Head of caudate nucleus (tissue), 42 donors: Measurements from ENCODE around the gene GLRX2.

Source experiments
- DNase-seq, 42 donors: peaks; one replicate each; pipeline versions ENCODE4 v3.0.0 to v3.0.0-alpha.2; 2020 to 2021; ENCODE audit warnings: mixed read lengths in 7 of 42
- intact Hi-C: fragments of 100-400 bp; cut with DNase I; formaldehyde crosslinking; loops from one replicate; pipeline ENCODE4 v1.15.0; 2022

Gene GLRX2

DNA sequence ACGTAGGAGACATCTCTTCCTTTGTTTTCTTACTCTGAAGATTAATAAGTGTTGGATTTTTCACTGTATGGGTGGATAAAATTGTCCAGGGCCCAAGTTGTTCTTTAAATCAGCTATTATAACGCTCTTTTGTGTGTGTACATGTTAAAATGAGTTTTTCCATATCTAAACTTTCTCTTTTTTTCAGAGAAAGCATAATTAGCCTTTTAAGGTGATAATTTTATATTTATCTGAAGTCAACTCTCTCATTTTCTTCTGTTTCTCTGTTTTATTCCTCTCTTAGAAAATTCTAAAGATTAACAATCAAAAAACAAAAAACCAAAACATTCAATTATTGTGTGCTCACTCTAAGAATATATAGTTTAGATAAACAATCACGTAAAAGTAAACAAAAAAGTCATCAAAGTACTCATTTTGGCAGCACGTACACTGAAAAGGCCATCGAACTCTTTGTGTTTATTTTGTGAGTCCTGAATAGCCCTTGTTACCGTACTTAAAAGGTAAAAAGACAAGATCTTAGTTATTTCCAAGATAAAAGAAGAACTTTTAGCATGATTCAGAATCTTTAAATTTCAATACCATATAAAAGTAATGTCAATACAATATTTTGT lies 9.4 kb upstream of the GLRX2 start:
- intact Hi-C loops, result no loop called here
- no peak for DNase-seq

DNA sequence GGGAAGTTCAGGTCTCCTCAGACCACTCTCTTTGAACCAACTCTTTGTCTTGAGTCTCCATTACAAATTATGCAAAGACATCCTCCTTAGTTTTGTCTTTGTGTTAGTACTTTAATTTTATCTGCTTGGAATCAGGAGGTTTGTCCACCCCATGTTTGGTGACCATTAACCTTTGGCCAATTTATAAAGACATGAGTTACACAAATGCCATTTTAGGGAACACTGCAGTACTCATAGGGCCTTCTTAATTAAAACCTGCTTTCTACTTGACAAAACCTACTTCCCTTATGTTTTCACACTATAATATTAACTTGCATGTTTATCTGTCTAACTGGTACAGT lies 8.7 kb upstream of the GLRX2 start:
- no peak for DNase-seq
- intact Hi-C loops, result no loop called here

DNA sequence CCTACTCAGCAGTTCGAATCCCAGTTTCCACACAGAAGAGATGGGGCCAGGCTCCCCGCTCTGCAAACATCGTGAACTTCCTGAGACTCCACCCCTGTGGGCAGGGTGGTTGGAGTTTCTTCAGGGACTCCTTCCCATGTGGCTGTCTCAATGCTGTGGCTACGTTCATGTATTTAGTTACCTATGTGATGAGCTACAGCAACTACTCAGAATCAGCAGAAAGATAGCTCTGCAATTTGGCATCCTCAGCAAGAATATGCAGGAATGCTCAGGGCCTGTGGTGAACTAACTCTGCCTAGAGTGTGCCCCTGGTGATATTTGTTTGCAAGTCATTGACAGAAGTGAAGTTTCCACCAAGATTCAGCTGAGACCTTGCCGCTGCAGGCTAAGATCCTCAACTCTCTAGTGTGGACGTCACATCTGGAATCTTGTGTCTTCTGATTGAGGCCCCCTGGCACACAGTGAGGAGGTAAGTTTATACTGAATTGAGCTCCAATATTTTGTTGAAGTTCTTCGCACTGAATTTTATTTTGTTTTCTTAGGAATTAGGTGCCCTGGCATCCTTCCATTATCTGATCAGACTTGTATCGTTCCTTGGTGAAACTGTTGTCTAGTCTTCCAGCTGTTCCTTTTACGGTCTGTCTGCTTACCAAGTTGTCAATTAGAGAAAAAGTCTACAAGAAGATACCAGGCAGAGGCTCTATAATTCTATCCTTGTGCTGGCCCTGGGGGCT lies 8.2 kb upstream of the GLRX2 start:
- intact Hi-C loops, result no loop called here
- DNase-seq, result no peak

DNA sequence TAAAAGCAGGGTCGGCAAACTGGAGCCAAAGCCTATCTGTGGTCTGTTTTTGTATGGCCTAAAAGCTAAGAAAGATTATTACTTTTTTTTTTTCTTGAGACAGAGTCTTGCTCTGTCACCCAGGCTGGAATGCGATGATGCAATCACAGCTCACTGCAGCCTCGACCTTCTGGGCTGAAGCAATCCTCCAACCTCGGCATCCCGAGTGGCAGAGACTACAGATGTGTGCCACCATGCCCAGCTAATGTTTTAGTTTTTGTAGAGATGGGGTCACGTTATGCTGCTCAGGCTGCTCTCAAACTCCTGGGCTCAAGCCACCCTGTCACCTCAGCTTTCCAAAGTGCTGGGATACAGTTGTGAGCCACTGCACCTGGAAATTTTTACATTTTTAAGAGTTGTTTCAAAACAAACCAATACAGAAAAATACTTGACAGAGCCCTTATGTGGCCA lies 6.5 kb upstream of the GLRX2 start:
- intact Hi-C loops, result no loop called here
- DNase-seq, result no peak

DNA sequence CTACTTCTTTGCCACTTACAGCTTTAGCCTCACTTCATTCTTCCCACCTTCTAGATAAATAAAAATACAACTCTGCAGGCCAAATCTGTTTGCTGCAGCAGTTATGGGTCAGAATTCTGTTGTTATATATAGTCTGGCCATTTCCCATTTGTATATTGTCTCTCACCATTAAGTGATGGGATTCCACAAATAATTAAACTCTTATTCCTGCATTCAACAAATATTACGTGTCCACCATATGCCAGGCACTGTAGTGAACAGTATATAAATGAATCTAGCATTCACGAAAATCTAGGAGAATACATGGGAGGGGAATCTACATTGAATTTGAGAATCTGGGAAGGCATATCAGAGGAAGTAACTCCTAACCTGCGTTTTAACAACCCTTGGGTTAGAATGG lies 5.7 kb upstream of the GLRX2 start:
- intact Hi-C loops, result no loop called here
- DNase-seq, result no peak

DNA sequence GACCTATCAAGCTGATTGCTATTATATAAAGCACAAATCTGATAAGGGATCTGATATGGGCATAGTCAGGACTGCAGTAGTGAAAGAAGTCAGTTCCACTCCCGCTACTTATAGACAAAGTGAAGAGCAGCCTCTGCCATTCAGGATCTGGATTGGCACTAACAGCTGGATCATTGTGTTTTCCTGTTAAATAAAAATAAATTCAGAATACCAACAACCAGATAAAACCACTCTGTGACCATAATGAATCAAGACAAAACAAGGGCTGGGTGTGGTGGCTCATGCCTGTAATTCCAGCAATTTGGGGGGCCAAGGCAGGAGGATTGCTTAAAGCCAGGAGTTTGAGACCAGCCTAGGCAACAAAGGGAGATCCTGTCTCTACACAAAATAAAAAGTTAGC lies 5.0 kb upstream of the GLRX2 start:
- intact Hi-C loops, result no loop called here
- no peak for DNase-seq

DNA sequence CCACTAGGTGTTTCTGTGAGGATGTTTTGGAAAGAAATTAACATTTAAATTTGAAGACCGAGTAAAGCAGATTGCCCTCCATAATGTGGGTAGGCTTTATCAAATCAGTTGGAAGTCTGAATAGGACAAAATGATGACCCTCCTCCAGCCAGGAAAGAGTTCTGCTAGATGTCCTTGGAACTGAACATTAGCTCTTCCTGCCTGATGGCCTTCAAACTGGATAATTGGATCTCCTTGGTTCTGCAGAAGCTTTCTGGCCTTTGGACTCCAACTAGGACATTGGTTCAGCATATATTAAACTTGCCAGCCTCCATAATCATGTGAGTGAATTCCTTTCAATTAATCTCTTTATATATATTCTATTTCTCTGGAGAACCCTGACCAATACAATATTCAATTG lies 4.4 kb upstream of the GLRX2 start:
- intact Hi-C loops, result loop anchor here (5.0 kb wide), 1 partner anchor 47 kb away; no protein-coding TSS in a partner anchor
- DNase-seq, result no peak

DNA sequence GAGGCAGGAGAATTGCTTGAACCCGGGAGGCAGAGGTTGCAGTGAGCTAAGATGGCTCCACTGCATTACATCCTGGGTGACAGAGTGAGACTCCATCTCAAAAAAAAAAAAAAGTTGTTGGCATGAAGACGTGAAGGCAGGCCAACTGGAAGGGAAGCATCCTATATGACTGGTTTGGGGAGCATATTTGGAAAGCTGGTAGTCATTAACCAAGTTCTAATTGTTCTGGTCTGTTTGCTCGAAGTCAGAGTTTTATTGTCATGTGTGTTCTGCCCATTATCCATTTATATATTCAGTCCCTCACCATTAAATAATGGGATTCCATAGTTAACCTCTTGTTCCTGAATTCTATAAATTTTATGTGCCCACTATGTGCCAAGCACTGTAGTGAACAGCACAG lies 3.3 kb upstream of the GLRX2 start:
- intact Hi-C loops, result loop anchor here (5.0 kb wide), 1 partner anchor 46 kb away; no protein-coding TSS in a partner anchor
- no peak for DNase-seq

DNA sequence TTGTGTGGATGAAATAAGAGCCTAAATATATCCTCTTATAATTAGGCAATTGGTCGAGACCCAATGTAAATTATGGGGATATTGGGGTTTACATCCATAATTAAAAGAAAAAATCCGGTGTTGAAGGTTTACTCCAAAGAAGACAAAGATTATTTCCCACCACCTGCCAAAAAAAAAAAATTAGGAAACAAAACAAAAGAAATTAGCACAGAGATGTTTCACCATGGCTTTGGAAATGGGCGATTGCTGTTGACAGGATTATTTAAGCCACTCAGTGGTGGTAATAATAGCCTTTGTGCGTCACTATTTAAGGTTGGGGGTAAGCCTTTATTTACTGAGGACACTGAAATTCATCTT lies 585 bp upstream of the GLRX2 start:
- intact Hi-C loops, result loop anchor here (5.0 kb wide), 1 partner anchor 43 kb away; no protein-coding TSS in a partner anchor
- no peak for DNase-seq

DNA sequence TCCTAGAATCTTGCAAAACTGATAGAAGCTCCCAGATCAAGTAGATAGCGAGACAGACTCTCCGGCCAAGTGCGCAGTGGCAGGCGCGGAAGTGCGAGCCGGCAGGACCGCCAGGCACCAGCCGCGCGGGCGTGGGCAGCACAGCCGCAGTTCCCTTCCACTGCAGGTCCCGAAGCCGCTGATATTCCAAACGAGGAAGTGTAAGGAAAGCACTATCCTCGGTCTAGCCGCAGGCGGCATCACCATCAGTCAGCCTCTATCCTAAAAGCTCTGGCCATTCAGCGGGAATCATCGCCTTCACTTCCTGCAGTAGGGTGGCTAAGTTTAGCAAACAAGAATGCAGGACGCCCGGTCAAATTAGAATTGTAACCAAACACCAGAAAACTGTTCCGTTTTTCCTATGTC lies 710 bp downstream of the GLRX2 start:
- intact Hi-C loops, result no loop called here
- DNase-seq, result peak in 39 of 42 donors; percentile 25 to 72 (median 49)

DNA sequence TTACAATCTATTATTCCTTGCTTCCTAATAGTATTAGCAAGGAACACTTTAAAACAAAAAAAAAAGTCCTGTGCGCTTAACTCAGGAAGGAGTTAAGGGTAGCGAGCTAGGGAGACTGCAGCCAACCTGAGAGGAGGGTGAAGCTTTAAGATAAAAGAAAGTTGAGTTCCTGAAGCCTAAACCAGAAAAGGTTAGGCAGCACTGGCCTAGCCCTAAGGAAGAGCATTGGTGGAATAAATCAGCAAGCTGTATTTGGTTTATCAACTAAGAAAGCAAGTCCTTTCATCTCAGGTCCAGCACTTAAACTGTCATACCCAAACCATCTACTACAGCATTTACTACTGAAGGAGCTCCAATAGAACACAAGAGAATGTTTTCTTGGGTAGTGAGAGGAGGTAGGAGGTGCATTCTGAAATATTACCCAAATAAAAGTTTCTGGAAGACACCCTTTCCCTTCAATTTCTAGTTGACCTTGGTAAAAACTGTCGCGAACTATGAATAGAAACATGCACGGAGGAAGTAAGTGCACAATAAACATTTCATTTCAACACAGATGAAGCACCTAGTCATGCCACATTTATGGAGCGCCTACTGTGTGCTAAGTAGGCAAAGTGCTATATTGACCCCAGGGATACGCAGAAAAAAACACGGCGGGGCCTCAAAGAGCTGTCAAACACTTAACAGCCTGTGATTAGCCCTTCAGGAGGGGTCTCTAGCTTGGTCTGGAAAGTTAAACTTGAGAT lies 1.3 kb downstream of the GLRX2 start:
- no peak for DNase-seq
- intact Hi-C loops, result no loop called here

DNA sequence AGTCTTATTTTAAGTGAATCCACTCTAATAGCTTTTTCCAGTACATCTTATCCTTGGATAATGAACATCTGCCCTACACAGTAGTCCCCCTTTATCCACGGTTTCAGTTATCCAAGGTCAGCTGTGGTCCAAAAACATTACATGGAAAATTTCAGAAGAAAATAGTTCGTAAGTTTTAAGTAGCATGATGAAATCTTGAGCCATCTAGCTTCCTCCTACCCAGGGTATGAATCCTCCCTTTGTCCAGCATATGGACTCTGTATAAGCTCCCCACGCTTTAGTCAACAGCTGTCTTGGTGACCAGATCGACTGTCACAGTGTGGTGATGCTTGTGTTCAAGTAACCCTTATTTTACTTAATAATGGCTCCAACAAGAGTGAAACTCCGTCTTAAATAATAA lies 2.6 kb downstream of the GLRX2 start:
- intact Hi-C loops, result no loop called here
- no peak for DNase-seq

DNA sequence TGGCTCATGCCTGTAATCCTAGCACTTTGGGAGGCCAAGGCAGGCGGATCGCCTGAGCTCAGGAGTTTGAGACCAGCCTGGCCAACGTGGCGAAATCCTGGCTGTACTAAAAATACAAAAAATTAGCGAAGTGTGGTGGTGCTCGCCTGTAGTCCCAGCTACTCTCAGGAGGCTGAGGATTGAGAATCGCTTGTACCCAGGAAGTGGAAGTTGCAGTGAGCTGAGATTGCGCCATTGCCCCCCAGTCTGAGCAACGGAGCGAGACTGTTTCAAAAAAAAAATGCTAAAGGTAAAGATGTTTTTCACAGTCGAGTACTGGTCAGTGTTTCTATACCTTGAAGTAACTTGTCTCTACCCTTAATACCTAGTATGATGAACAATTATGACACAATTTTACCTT lies 11.1 kb downstream of the GLRX2 start:
- intact Hi-C loops, result no loop called here
- no peak for DNase-seq

DNA sequence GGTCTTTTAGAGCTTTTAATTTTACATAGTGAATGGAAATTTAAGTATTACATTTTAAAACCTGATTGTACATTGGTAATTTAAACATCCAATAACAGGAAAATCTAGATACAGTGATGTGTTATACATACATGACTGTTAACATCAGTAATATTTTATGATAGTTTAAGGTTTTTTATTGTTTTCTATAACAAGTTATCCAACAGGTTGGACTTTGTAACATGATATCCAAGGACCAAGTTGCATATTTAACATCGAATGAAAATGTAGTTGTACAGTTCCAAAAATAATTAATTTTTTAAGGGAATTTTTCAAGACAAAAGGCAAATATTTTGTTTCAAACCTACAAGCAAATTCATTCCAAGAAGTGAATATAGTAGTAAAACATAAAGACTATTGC lies 14.3 kb downstream of the GLRX2 start:
- intact Hi-C loops, result no loop called here
- DNase-seq, result no peak

DNA sequence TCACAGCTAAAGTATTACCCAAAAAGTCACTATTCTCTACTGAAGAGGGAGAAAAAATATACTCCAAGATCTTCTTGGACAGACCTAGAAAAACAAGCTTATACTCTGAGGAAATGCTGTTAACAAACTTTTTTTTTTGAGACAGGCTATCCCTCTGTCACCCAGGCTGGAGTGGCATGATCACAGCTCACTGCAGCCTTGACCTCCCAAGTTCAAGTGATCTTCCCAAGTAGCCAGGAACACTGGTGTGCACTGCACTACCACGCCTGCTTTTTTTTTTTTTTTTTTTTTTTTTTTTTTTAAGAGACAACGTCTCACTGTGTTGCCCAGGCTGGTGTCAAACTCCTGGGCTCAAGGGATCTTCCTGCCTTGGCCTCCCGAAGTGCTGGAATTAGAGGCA lies 17.3 kb downstream of the GLRX2 start:
- intact Hi-C loops, result no loop called here
- no peak for DNase-seq

DNA sequence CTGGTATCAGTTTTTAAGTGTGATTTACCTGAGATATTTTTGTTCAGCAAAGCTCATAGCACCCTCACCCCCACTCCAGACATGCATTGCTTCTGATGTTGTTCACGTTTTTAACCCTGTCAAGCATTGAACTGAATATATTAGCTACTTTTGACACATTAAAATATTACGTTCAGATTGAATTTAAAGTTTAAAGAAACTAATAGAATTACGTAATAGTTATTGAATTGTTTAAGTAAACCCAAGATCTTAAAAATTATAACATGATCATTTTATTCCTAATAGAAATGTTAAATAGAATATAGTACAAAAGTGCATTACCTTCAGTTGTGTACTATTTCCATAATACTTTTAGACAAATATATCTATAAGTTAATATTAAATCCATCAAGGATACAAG lies 18.9 kb downstream of the GLRX2 start:
- DNase-seq, result no peak
- intact Hi-C loops, result no loop called here

DNA sequence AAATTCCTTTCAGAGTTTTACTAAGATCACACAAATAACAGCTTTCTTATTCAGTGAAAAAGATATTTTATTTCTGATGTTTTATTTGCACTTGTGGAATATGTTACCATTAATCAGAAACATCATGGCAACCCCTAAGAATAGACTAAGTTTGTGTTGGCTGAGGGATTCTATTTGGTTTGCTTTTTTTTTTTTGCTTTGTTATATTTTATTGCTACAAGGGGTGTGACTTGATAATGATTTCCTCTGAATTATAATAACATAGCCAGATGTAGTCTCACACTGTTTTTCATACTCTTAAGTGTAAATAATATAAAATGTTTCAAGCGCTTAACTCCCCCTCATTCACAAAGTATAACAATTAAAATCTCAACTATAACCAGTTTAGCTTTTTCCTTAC lies 20.0 kb downstream of the GLRX2 start:
- intact Hi-C loops, result no loop called here
- no peak for DNase-seq

DNA sequence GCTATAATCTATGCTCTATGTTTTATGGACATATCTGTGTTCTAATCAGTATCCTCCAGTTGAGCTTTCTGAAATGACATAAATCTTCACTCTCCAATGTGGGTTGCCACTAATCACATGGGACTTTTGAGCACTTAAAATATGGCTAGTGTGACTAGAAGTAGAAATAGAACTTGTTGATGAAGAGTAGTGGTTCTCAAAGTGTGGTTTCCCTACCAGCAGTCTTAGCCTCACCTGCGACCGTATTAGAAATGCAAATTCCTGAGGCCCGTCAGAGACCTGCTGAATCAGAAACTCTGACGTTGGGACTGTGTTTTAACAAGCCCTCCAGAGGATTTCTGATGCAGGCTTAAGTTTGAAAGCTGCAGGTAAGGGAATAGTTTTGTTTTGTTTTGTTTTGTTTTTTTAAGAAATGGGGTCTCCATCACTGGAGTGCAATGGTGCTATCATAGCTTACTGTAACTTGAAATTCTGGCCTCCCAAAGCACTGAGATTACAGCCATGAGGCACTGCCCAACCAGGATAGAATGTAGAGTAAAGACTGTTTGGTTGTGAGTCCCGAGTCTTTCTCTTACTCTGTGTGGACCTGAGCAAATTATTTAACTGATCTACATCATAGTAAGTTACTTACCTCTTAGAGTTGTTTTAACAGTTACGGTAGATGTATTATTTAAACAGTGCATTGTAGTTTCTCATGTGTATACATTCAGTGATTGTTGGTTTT lies 21.7 kb downstream of the GLRX2 start:
- no peak for DNase-seq
- intact Hi-C loops, result no loop called here

DNA sequence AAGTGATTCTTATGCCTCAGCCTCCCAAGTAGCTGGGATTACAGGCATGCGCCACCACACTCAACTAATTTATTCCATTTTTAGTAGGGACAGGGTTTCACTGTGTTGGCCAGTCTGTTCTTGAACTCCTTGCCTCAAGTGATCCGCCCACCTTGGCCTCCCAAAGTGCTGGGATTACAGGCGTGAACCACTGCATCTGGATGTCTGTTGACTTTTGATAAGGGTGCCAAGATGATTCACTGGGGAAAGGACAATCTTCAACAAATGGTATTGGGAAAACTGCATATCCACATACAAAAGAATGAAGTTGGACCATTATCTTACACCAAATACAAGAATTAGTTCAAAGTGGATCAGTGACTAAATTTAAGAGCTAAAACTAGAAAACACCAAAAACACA lies 26.0 kb downstream of the GLRX2 start:
- intact Hi-C loops, result no loop called here
- no peak for DNase-seq

DNA sequence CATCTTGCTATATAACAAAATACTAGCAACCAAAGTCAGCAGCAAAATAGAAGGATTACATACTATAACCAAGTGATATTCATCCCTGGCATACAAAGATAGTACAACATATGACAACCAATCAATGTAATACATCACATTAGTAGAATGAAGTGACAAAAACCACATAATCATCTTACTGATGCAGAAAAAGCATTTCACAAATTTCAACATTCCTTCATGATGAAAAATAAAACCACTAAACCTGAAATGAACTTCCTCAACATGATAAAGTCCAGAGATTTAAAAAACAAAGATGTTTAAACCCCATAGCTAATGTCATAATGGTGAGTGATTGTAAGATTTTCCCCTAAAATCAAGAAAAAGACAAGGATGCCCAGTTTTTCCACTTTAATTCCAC lies 27.2 kb downstream of the GLRX2 start:
- intact Hi-C loops, result no loop called here

More for the DNA sequence above, 27.2 kb downstream of the GLRX2 start:
- DNase-seq, result no peak
